Muscle layer of colon (tissue), 2 donors: ENCODE results near the gene RALB.
"Not testable (repeated sequence)": the region's sequence is repeated elsewhere in the genome, so short reads cannot be mapped to it uniquely, and the experiment has no call there.

ENCODE experiments used
- H3K27ac ChIP-seq: one replicate; pipeline ENCODE4 v1.7.0; 2013; ENCODE audit warnings: low read depth, mild to moderate bottlenecking, low read length, moderate library complexity
- H3K27me3 ChIP-seq, 2 donors: one replicate each; pipeline ENCODE4 v1.7.0; 2013; ENCODE audit warnings: low read length in 2 of 2, mild to moderate bottlenecking in 2 of 2; ENCODE audit not compliant: insufficient read depth in 2 of 2, control insufficient read depth in 1 of 2
- H3K36me3 ChIP-seq: one replicate; pipeline ENCODE4 v1.7.0; 2013; ENCODE audit warnings: mild to moderate bottlenecking, low read length; ENCODE audit not compliant: insufficient read depth
- H3K4me1 ChIP-seq: one replicate; pipeline ENCODE4 v1.7.0; 2013; ENCODE audit warnings: mild to moderate bottlenecking, low read length; ENCODE audit not compliant: insufficient read depth
- H3K4me3 ChIP-seq, 2 donors: one replicate each; pipeline ENCODE4 v1.7.0; 2013; ENCODE audit warnings: low read length in 2 of 2, low read depth in 1 of 2, mild to moderate bottlenecking in 1 of 2, moderate library complexity in 1 of 2
- H3K9ac ChIP-seq: one replicate; pipeline ENCODE4 v1.7.0; 2013; ENCODE audit warnings: low read length
- H3K9me3 ChIP-seq: one replicate; pipeline ENCODE4 v1.7.0; 2013; ENCODE audit warnings: mild to moderate bottlenecking, low read length
- donor health status: abdominal sarcoma.
- donor health status: Adenocarcinoma of cecum.

The RALB gene

GRCh38 chr2:120227111-120227991 is 25.3 kb upstream of the RALB start:
- H3K27me3 ChIP-seq = no peaks in the 10 kb centered on the region
- H3K9me3 ChIP-seq = no peaks in the 10 kb centered on the region
- H3K4me3 ChIP-seq = no peak overlapping the region
- peaks cover 41% of the 10 kb centered on the region for H3K4me1 ChIP-seq
- no peaks in the 10 kb centered on the region for H3K36me3 ChIP-seq
- no peak overlapping the region for H3K9ac ChIP-seq
- no peak overlapping the region for H3K27ac ChIP-seq

GRCh38 chr2:120228503-120228902 is 24.1 kb upstream of the RALB start:
- H3K4me1 ChIP-seq = peaks cover 42% of the 10 kb centered on the region
- H3K9ac ChIP-seq = no peak overlapping the region
- no peaks in the 10 kb centered on the region for H3K9me3 ChIP-seq
- peak overlapping the region; percentile 23 for H3K27ac ChIP-seq
- no peaks in the 10 kb centered on the region for H3K36me3 ChIP-seq
- no peak overlapping the region for H3K4me3 ChIP-seq
- no peaks in the 10 kb centered on the region for H3K27me3 ChIP-seq

GRCh38 chr2:120229341-120229740 is 23.3 kb upstream of the RALB start:
- Histone ChIP-seq H3K4me3 (no peak overlapping the region), H3K4me1 (peaks cover 34% of the 10 kb centered on the region), H3K27me3 (no peaks in the 10 kb centered on the region), H3K9me3 (no peaks in the 10 kb centered on the region), H3K9ac (no peak overlapping the region), H3K36me3 (no peaks in the 10 kb centered on the region), H3K27ac (no peak overlapping the region)

- no peak overlapping the region for H3K4me3 ChIP-seq
- H3K27ac ChIP-seq = peak overlapping the region; percentile 21
- H3K9ac ChIP-seq = no peak overlapping the region
These were observed 21.9 kb upstream of the RALB start for GRCh38 chr2:120230515-120231471.

GRCh38 chr2:120231564-120231973 is 21.1 kb upstream of the RALB start:
- Histone ChIP-seq H3K4me1 (peaks cover 32% of the 10 kb centered on the region), H3K36me3 (no peaks in the 10 kb centered on the region), H3K27me3 (no peaks in the 10 kb centered on the region), H3K27ac (peak overlapping the region; percentile 40), H3K9ac (peak overlapping the region; percentile 78), H3K4me3 (peak overlapping the region; percentile 36 to 55), H3K9me3 (no peaks in the 10 kb centered on the region)

More at GRCh38 chr2:120230515-120231471, 21.9 kb upstream of the RALB start:
- no peaks in the 10 kb centered on the region for H3K36me3 ChIP-seq
- peaks cover 32% of the 10 kb centered on the region for H3K4me1 ChIP-seq
- H3K9me3 ChIP-seq = no peaks in the 10 kb centered on the region
- no peaks in the 10 kb centered on the region for H3K27me3 ChIP-seq

GRCh38 chr2:120231974-120232635 is 20.5 kb upstream of the RALB start:
- Histone ChIP-seq H3K4me3 (peak overlapping the region; percentile 36 to 55), H3K27me3 (no peaks in the 10 kb centered on the region), H3K4me1 (peaks cover 32% of the 10 kb centered on the region), H3K36me3 (no peaks in the 10 kb centered on the region), H3K9me3 (no peaks in the 10 kb centered on the region), H3K9ac (peak overlapping the region; percentile 78), H3K27ac (peak overlapping the region; percentile 48)

GRCh38 chr2:120233292-120233691 is 19.4 kb upstream of the RALB start:
- no peak overlapping the region for H3K9ac ChIP-seq
- H3K4me3 ChIP-seq = no peak overlapping the region
- no peaks in the 10 kb centered on the region for H3K36me3 ChIP-seq
- no peak overlapping the region for H3K27ac ChIP-seq
- no peaks in the 10 kb centered on the region for H3K27me3 ChIP-seq
- peaks cover 28% of the 10 kb centered on the region for H3K4me1 ChIP-seq
- no peaks in the 10 kb centered on the region for H3K9me3 ChIP-seq

GRCh38 chr2:120235158-120235557 is 17.5 kb upstream of the RALB start:
- H3K27me3 ChIP-seq, H3K9me3 ChIP-seq, H3K9ac ChIP-seq, H3K36me3 ChIP-seq, H3K4me3 ChIP-seq, H3K27ac ChIP-seq: not testable (repeated sequence)
- peaks cover 15% of the 10 kb centered on the region for H3K4me1 ChIP-seq

- H3K9ac ChIP-seq = no peak overlapping the region
- no peak overlapping the region for H3K4me3 ChIP-seq
- peaks cover 15% of the 10 kb centered on the region for H3K4me1 ChIP-seq
- H3K27ac ChIP-seq = no peak overlapping the region
- no peaks in the 10 kb centered on the region for H3K27me3 ChIP-seq
- no peaks in the 10 kb centered on the region for H3K36me3 ChIP-seq
- H3K9me3 ChIP-seq = no peaks in the 10 kb centered on the region
These were observed 17.0 kb upstream of the RALB start for GRCh38 chr2:120235681-120236080.

- Histone ChIP-seq H3K27ac (no peak overlapping the region), H3K4me3 (no peak overlapping the region), H3K27me3 (no peaks in the 10 kb centered on the region), H3K9me3 (no peaks in the 10 kb centered on the region), H3K36me3 (no peaks in the 10 kb centered on the region), H3K4me1 (peaks cover 13% of the 10 kb centered on the region), H3K9ac (no peak overlapping the region)
These were observed 16.3 kb upstream of the RALB start for GRCh38 chr2:120236316-120236715.

- Histone ChIP-seq H3K4me3 (no peak overlapping the region), H3K9ac (no peak overlapping the region), H3K27me3 (no peaks in the 10 kb centered on the region), H3K36me3 (no peaks in the 10 kb centered on the region), H3K9me3 (no peaks in the 10 kb centered on the region), H3K4me1 (peaks cover 9% of the 10 kb centered on the region), H3K27ac (no peak overlapping the region)
These were observed 15.9 kb upstream of the RALB start for GRCh38 chr2:120236791-120237190.
